Activated CD4-positive, CD25-positive, alpha-beta regulatory T cell (primary cell): ENCODE measurements around the gene TTC3.
"Not testable (repeated sequence)": the region's sequence is repeated elsewhere in the genome, so short reads cannot be mapped to it uniquely, and the experiment has no call there.

Experiments used
- DNase-seq, 4 experiments: peaks; one replicate each; lab custom pipeline; 2025; lab: John Stamatoyannopoulos, UW

The TTC3 gene

DNA sequence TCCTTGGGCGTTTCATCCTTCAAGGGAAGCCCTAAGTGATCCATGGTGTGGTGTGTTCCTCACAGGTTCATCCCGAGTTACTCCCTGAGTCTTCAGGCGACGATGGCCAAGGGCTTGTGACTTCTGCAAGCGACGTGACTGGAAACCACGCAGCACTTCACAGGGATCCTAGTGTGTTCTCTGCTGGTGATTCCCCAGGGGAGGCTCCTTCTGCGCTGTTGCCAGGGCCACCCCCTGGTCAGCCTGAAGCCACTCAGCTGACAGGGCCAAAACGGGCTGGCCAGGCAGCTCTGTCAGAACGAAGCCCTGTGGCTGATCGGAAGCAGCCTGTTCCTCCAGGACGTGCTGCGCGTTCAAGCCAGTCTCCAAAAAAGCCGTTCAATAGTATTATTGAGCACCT lies 122.6 kb downstream of the TTC3 start:
- no peak for DNase-seq

DNA sequence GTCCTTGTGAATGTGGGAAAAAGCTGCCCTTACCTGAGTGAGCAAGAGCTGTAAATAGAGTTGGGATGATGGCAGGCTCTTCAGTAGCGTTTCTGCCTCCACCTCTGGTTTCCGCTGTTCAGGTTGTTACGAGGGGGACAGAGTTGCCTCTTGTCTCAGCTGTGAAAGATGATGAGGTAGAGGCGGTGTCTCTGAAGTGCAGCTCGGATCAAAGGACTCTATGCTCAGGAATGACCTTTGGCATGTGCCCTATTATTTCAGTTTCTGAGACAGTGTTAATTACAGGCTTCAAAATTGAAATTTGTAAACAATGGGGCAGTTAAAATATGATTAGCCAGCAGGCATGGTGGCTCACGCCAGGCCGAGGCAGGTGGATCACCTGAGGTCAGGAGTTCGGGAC lies 123.8 kb downstream of the TTC3 start:
- DNase-seq: no peak

DNA sequence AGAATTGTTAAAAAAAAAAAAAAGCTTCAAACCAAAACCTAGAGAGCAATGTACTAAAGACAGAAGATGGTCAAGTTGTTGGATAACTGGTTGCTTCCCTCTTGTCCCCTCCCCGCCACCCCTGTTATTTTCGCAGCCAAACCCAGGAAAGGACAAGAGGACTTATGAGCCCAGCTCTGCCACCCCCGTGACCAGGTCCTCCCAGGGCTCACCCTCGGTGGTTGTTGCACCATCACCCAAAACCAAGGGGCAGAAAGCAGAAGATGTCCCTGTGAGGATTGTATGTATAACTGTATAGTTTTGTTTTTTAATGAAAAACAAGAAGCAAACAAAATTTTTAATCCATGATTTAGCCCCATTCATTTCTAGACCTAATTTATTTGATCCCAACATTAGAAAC lies 124.7 kb downstream of the TTC3 start:
- DNase-seq: no peak

DNA sequence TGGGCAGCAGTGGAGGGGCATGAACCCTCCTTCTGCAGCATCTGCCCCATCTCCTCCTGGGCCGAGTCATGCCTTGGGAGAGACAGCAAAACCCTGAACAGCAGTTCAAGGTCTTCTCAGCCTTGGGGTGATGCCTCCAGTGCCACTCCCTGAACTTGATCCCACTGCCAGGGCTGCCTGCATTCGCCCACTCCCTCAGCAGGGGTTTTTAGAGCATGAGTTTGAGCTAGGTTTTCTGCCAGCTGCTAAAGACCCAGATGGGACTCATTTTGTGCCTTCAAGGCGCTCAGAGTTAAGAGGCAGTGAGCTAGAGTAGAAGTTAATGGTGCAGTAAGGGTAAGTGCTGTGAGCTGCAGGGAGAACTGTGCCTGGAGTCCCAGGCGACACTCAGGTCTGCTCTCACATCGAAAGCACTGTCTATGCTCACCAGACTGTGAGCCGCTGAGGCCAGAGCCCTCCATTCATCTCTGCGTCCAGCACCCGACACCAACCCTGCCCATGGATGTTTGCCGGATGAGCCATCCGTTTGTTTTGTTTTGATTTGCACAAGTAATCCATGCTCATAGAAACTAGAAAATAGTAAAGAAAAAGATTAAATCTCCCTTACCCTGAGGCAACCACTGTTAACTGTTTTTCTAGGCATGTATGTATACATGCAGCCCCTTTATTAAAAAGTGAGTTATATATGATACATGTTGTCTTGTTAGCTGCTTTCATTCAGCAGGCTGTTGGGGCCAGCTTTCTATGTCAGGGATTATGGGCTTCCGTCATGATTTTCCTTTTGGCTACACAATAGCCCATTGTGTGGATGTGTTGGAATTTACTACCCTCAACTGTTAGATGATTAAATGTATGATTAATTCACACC lies 126.2 kb downstream of the TTC3 start:
- no peak for DNase-seq

DNA sequence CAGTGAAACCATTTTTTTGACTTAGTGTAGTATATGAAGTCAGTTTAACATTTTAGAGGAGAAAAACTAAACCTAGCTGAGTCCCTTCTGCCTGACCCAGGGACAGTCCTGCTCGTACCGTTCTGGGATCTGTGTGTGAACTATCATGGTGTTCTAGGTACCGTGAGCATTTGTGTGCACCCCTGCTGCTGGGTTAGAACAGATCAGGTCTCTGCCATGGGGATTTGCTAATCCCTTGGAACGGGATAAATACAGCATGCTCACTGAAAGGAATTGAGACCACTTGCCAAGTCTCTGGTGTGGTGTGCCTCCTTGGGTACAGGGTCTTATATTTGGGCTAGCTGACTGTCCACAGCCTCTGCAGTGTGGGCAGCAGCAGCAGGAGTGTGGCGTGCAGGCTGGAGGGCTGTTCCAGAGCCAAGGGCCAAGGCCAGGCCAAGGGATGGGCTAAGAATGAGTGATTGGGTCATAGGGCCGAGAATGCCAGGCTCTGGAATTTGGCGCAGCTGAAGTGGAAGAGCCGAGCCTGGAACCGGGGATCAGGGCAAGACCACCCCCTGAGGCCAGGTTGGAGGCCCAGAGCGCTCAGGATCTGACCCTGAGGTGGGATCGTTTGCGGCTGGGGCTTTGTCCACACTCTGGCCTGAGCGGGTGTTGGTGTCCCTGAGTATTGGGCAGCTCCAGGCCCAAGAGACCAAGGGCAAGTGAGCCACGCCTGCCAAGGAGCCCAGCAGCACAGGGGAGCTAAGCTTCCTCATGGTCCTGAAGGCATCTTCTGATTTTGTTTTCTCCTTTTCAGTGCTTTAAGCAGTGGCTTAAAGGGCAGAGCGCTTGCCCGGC lies 127.8 kb downstream of the TTC3 start:
- no peak for DNase-seq

DNA sequence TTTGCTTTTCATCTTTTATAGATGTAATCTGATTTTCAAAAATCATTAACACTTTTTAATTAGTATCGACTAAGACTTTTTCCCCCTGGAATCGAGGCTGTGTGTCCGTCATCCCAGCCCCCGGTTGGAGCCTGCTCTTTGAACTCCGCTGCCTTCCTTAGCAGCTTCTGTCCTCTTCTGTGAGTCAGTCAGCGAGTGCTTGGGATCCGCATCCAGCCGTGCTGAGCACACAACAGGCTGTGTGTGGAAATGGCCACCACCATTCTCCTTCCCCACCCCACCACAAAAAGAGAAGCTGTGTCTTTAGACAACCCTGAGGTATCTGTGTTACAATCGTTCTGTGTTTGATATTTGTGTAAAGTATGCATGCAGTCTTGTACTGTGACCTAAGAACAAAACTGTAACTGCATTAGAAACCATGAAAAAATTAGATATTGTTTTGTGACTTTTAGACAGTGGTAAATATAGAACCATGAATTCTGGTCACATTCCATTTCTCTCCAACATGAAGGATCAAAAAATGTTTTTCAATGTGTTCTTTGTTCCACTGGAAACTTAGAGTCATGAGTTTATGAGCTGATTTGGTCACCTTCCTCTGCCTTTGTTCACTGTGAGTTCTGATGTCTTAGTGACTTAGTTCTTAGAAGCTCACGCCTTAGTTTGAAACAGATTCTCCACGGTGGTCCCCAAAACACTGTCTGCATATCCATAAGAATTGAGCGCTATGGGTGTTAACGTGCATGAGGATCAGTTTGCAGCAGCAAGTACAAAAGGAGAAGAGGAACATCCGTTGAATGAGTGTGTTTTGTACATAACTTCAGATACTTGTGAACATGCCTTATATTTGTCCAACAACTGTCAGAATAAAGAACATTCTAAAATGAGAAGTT lies 129.4 kb downstream of the TTC3 start:
- no peak for DNase-seq

DNA sequence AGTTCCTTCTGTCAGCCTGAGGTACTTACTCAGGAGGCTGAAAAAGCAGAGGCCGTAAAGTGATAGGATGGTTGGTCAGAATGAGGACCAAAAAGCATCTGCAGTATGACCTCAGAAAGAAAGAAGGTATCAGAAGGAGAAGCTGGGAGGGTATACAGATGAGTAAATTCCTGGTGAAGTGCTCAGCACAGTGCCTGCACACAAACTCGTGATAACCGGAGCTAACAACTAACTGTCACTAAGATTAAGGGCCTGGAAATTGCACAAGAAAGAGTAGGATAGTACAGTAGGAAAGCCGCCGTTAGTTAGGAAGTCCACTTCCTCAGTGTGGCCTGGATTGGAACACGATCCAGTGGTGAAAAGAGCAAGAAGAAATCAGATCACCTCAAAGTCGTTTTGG lies 131.5 kb downstream of the TTC3 start:
- no peak for DNase-seq

DNA sequence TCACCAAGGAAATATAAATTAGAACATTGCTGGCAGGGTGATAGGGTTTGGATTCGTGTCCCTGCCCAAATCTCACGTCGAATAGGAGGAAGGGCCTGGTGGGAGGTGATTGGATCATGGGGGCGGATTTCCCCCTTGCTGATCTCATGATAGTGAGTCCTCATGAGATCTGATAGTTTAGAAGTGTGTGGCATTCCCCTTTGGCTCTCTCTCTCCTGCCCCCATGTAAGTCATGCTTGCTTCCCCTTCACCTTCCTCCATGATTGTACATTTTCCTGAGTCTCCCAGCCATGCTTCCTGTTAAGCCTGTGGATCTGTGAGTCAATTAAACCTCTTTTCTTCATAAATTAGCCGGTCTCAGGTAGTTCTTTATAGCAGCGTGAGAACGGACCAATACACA lies 133.4 kb downstream of the TTC3 start:
- DNase-seq: no peak

DNA sequence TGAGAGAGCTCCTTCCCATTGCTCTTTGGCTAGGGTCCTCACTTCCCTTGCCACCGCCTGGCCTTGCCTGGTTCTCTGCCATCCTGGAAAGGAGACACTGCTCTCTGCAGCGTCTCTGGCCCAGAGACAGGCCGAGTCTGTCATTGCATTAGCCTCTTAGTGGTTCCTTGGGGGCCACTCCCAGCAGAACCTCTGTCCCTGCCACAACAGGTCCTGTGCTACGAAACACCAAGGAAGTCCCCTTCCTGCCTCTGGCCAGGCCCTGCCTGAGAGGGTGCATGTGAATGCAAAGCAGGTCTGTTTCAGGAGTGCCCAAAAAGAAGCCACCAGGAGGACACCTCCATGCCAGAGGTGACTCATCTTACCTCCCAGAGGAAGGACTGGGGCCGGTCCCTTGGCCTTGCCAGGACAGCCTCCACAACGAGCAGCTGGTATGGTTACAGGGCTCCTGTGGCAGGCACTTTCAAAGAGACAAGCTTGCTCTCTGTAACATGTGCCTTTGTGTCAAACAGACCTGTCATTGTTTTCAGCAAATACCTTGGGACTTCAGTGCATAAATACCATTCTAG lies 134.5 kb downstream of the TTC3 start:
- no peak for DNase-seq

DNA sequence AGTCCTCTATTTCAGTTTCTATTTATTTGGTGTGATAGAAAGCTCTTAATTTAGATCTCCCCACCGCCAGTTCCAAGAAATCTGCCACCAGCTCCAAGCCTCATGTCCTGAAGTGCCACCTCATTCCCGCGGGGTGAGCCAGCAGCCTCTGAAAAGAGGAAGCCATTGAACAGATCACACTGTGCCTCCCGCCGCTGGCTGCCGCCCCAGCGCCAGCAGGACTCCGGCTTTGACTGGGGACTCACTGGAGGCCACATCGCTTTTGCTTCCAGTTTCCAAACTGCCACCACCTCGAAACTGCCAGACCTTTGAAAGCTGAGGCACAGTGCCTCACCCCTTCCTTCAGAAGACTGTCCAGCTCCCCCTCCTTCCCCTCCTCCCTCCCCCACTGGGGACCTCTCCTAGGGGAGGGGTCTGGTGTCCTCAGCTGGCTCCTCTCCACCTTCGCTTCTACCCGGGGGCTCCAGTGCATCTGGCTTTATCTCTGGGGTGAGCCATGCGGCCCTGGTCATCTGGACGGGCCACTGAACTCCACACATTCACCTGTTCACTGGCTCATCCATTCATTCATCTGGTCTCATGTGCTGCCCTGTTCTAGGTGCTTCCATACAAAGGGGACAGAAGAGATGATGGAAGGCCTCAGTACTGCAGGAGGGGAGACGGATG lies 135.1 kb downstream of the TTC3 start:
- DNase-seq: no peak

DNA sequence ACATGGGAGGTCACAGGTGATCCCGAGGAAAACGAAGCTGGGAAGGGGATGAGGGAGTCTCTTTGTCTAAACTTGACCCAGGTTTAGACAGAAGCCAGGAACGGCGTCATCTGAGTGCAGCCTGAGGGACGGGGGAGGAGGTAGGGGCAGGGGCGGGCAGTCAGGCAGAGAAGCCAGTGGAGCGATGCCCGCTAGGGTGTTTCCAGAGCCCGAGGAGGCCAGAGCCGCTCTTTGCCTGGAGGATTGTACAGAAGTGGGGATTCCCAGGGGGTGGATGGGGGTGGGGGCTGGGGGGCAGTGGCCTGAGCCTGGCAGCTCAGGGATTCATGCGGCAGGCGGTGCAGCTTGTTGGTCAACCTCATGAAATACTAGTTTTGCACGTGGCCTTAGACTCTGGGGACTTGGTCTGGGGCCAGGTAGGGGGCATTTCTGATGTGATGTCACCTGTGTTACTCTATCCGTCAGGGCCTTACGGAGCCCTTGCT lies 135.7 kb downstream of the TTC3 start:
- no peak for DNase-seq

DNA sequence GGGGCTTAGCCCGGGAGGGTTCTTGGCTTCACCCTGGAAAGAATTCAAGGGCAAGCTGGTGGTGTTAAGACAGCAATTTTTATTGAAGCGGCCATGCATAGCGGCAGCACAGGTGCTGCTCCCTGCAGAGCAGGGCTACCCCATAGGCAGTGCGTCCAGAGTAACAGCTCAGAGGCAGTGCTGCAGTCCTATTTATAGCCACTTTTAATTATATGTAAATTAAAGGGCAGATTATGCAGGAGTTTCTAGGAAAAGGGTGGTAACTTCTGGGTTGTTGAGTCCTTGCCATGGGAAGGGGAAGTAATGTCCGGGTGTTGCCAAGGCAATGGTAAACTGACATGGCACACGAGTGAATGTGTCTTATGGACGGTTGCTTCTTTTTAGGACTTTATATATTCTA lies 137.1 kb downstream of the TTC3 start:
- no peak for DNase-seq

DNA sequence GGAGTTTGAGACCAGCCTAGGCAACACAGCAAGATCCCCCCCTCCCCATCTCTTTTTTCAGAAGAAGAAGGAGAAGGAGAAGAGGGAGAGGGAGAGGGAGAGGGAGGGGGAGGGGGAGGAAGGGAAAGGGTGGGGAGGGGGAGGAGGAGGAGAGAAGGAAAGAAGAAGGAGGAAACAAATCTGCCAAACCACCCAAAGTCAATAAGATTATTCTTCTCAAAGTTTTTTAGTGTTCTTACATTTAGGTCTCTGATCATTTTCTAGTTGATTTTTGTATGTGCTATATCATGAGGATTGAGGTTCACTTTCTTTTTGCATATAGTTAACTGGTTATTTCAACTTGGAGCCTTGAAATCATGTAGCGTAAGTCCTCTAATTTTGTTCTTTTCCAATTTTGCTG lies 137.7 kb downstream of the TTC3 start:
- DNase-seq: no peak

DNA sequence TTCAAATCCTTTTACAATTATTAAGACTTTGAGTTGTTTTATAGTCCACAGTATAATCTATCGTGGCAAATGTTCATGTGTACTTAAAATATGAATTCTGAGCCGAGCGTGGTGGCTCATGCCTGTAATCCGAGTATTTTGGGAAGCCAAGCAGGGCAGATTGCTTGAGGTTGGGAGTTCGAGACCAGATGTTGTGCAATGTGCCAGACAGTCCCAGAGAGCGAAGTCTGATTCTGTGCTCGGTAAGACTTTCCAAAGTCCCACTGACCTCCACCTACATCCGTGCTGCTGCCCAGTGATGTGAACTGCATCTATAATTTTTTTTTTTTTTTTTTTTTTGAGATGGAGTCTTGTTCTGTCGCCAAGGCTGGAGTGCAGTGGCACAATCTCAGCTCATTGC lies 141.9 kb downstream of the TTC3 start:
- no peak for DNase-seq

DNA sequence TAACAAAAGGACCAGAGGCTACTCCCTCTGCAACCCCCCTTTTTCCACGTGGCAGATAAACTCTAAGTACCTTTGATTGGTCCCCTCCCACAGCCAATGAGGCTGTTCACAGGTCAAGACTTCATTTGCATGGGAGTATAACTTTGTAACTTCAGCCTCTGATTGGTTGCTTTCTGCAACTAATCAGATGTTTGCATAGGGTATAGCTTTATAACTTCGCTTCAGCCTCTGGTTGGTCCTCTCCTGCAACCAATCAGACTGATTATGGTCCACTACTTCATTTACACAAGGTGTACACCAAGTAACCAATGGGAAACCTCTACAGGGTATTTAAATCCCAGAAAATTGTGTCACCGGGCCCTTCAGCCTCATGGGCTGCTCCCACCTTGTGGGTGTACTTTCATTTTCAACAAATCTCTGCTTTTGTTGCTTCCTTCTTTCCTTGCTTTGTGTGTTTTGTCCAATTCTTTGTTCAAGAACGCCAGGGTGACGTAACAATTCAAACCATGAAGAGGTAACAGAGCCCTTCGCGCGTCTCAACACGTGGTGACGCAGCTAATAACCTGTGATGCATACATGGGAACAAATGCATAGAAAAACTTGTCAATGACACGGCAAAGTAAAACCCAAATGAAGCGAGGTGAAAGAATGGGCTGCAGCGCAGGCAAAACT lies 146.8 kb downstream of the TTC3 start:
- DNase-seq: no peak

DNA sequence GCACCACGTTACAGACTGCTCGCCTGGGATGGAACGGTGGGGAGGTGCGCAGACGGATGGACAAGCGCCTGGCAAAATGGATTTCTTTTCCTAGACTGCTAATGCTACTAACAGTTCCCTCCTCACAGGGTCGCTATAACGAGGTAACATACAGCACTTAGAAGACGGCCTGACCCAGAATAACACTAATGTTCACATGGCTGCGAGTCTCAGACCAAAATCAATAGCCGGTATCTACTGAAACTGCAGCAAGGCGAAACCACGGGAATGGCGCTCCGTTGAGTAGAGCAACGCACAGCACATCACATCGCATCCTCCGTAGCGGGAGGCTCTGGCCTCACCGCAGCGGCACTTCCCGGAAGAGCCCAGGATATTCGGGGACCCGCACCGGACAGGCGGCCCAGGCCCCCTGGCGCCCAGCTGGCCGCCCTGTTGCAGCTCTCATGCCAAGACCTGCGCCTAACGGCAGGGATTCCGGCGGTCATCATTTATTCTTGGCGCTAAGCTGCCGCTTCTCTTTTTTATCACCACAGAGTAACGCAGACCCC lies 147.5 kb downstream of the TTC3 start:
- DNase-seq: no peak

DNA sequence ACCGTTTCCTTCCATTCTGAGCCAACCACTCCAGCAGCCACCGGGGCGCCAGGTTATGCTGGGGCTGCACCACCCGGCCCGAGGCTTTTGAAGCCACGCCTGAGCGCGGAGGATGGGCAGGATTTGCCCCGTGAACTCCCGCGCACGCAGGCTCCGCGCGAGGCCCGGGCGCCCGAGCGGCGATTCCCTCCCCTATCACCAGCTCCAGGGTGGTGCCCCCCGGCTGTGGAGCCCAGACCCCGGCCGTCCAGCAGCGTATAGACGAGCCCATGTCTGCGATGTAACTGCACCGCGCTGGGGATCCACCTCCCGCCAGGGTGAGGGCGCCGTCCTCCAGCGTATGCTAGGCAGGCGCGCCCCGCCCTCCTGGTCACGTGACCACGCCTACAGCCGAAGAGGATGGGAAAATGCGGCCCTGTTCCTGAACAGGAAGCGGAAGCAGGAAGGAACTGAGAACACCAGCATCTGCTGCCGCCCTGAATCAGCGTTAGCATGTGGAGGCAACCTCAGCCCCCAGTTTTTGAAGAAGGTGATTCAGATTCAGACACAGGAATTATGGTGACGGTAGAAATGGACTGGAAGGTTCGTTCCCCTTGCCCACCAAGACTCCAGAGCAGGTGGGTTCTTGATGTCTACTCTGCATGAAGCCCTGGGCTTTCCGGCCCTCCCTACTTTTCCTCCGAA lies 148.1 kb downstream of the TTC3 start:
- DNase-seq: peak; percentile 77 to 87 (median 84)

DNA sequence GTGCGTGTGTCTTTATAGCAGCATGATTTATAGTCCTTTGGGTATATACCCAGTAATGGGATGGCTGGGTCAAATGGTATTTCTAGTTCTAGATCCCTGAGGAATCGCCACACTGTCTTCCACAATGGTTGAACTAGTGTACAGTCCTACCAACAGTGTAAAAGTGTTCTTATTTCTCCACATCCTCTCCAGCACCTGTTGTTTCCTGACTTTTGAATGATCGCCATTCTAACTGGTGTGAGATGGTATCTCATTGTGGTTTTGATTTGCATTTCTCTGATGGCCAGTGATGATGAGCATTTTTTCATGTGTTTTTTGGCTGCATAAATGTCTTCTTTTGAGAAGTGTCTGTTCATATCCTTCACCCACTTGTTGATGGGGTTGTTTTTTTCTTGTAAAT lies 149.2 kb downstream of the TTC3 start:
- not testable (repeated sequence) for DNase-seq

DNA sequence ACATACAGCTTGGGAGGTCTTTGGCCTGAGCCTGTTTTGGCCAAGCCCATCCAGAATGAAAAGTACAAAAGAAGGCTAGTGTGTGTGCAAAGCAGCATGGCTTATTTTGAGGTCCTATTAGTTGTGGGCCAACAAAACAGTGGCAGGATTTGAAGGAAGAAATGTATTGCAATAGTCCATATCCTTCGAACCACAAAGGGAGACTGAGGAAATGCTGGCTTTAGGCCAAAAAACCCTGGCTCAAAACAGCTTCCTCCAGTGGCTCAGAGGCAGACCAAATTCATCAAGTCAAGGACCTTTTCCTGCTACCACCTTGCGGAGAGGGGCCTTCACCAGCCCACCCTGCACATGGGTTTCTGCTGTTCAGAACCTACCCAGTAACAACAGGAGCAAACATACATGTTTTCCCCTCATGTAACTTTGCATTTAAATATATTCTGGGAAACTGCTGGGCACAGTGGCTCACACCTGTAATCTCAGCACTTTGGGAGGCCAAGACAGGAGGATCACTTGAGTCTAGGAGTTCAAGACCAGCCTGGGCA lies 150.8 kb downstream of the TTC3 start:
- no peak for DNase-seq
